Mucosa of rectum (tissue), 2 donors: ENCODE results near the gene CCDC80.

Experiments
- H3K27ac ChIP-seq, 2 donors: one replicate each; pipeline ENCODE4 v1.7.0; 2013; ENCODE audit warnings: inconsistent platforms in 2 of 2, low read depth in 2 of 2, low read length in 2 of 2
- H3K27me3 ChIP-seq, 2 donors: one replicate each; pipeline ENCODE4 v1.7.0; 2013; ENCODE audit warnings: low read length in 2 of 2; ENCODE audit not compliant: control insufficient read depth in 2 of 2, insufficient read depth in 2 of 2
- H3K36me3 ChIP-seq, 2 donors: one replicate each; pipeline ENCODE4 v1.7.0; 2013; ENCODE audit warnings: low read length in 2 of 2; ENCODE audit not compliant: control insufficient read depth in 2 of 2, insufficient read depth in 2 of 2
- H3K4me1 ChIP-seq, 2 donors: one replicate each; pipeline ENCODE4 v1.7.0; 2013; ENCODE audit warnings: low read length in 2 of 2, mild to moderate bottlenecking in 1 of 2; ENCODE audit not compliant: control insufficient read depth in 2 of 2, insufficient read depth in 2 of 2
- H3K4me3 ChIP-seq, 2 donors: one replicate each; pipeline ENCODE4 v1.7.0; 2013; ENCODE audit warnings: low read length in 2 of 2
- H3K9ac ChIP-seq, 2 donors: one replicate each; pipeline ENCODE4 v1.7.0; 2013; ENCODE audit warnings: low read length in 2 of 2, low read depth in 1 of 2, mild to moderate bottlenecking in 1 of 2
- H3K9me3 ChIP-seq, 2 donors: one replicate each; pipeline ENCODE4 v1.7.0; 2013; ENCODE audit warnings: low read length in 2 of 2; ENCODE audit not compliant: control insufficient read depth in 2 of 2
- donor health status: healthy.
- donor health status: Normal muscosa, but diverticular disease.

CCDC80 gene

DNA sequence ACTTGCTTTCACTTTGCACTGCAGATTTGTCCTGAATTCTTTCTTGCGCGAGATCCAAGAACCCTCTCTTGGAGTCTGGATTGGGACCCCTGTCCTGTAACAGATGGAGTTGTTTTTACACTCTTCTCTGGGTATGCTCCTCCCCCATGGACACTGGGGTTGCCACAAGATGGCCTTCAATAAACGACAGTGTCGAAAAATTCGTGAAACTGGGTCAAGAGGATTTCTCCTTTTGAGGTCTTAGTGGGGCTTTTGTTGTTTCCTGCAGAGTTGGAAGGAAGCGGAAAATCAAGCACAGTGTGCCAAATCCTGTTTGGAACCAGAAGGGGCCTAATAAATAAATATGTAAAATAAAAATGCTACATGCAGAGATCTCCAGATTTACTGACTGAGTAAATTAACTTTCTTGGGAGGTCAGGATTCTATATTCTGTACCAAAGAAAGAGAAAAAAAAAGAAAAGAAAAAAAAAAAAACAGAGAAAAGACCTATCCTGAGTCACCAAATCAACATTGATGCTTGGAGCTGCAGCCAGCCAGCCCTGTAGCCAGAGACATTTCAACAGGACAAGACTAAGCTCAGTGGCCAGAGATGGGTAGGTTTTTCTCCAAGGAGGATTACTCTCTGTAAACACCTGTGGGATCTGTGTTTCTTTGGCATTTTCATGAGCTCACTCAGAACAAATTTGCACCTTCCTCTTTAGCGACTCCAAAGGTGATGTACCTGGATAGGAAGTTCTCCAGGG lies 24.8 kb downstream of the CCDC80 start:
- Histone ChIP-seq H3K36me3 (no peaks in the 10 kb centered on the region), H3K9me3 (no peaks in the 10 kb centered on the region), H3K4me3 (no peak overlapping the region), H3K27me3 (no peaks in the 10 kb centered on the region), H3K9ac (no peak overlapping the region), H3K4me1 (no peaks in the 10 kb centered on the region), H3K27ac (no peak overlapping the region)

DNA sequence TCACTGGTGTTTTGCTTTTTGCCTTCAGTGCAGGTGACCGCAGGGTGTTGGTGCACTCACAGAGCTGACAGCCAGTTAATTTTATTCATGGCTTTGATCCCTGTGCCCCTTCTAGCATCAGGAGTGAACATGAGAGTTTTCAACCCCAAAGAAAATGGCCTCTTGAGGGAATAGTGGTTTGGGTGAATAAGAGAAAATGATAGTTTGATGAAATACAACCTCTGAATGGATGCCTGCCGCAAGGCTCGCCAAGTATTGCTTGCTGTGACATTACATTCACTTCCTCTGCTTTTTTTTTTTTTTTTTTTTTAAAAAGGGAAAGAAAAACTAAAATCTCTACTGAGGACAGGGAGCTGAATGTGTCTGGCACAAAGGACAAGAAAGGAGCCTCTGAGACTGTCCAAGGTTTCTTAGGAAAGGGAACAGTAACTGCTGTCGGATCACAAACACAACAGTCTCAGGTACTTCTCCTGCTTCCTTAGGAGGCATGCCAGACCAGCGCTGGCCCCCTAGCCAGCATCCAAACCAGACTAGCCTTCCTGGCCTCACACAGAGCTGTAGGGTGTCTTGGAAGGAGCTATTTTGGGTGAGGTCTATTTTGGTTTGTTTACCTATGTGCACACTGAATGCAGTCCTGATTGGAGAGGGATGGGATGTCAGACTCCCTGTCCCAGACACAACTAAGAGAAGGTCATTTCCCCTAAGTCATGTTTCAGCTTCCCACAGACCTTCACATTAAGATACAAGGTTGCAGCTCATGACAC lies 29.0 kb downstream of the CCDC80 start:
- Histone ChIP-seq H3K9ac (no peak overlapping the region), H3K4me3 (no peak overlapping the region), H3K27me3 (no peaks in the 10 kb centered on the region), H3K9me3 (no peaks in the 10 kb centered on the region), H3K4me1 (no peaks in the 10 kb centered on the region), H3K27ac (no peak overlapping the region), H3K36me3 (no peaks in the 10 kb centered on the region)

DNA sequence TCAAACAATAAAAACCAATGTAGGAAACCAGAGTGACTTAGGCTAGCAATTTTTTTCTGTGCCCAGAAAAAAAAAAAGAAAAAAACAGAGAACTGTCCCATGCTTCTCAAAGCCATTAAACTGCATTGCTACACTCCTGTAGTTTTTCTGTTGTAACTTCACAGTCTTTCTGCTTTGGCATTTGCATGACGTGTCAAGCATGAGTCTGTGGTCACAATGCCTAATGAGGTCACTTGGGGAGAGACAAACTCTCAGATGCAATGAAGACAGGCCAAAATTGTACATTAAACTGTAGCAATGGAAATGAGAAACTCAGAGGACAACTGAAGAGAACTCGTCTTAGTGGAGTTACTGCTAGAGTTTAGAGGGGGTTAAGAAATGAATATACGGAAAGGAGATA lies 30.8 kb downstream of the CCDC80 start:
- H3K27me3 ChIP-seq, result no peaks in the 10 kb centered on the region

DNA sequence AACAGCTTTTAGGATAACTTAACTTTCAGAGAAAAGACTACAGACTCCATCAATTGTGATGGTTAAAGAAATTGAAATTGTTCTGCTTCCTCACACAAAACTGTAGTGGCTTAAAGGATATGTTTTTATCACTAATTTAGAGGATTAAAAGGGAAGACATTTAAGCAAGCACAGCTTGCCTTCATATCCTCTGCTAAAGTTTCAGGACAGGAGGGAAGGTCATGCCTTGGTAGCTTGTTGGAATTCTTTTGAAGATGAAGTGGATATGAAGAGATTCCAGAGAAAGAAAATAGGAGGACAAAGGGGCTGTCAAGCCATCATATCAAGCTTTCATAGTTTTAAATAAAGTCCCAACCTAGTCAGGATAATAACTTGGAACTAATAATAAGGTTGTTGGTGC lies 33.1 kb downstream of the CCDC80 start:
- Histone ChIP-seq H3K9me3 (no peaks in the 10 kb centered on the region), H3K4me3 (no peak overlapping the region), H3K36me3 (no peaks in the 10 kb centered on the region), H3K9ac (no peak overlapping the region), H3K4me1 (no peaks in the 10 kb centered on the region), H3K27me3 (no peaks in the 10 kb centered on the region), H3K27ac (no peak overlapping the region)

More for the DNA sequence above, 30.8 kb downstream of the CCDC80 start:
- Histone ChIP-seq H3K36me3 (no peaks in the 10 kb centered on the region), H3K9me3 (no peaks in the 10 kb centered on the region), H3K27ac (no peak overlapping the region), H3K4me1 (no peaks in the 10 kb centered on the region), H3K4me3 (no peak overlapping the region), H3K9ac (no peak overlapping the region)

DNA sequence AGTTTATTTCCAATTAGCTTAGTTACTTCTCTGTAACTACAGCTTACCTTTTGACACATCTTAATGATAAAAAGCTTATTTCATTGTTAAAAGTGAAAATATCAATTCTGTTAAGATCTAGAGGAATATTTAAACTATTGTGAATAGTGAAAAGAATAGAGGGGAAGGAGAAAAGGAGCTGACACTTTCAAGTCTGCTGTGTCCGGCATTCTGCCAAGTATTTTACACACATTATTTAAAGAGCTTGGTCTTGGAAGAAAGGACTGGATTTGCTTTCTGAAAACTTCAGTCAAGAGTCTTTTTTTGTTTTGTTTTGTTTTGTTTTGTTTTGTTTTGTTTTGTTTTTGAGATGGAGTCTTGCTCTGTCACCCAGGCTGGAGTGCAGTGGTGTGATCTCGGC lies 34.8 kb downstream of the CCDC80 start:
- H3K4me3 ChIP-seq, result no peak overlapping the region
- H3K36me3 ChIP-seq, result no peaks in the 10 kb centered on the region
- H3K27me3 ChIP-seq, result no peaks in the 10 kb centered on the region
- no peak overlapping the region for H3K27ac ChIP-seq
- H3K9me3 ChIP-seq, result no peaks in the 10 kb centered on the region
- H3K4me1 ChIP-seq, result no peaks in the 10 kb centered on the region
- H3K9ac ChIP-seq, result no peak overlapping the region

DNA sequence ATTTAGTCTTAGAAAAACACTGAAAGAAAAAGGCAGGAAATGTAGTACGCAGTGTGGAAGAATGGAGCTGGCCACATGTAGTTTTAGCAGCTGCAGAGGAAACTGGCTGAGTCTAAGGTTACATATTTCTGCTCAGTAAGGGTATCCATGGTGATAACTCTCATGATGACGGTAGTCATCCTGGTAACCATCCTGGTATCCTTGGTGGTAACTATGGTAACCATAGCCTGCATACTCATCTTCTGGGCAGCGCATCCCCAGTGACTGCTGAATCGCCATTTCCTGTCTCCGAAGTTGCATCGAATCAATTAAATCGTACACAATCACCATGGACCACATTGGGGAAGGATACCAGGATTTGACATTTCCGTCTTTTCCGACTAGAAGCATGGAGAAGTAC lies 35.7 kb downstream of the CCDC80 start:
- Histone ChIP-seq H3K4me3 (no peak overlapping the region), H3K36me3 (no peaks in the 10 kb centered on the region), H3K9ac (no peak overlapping the region), H3K4me1 (no peaks in the 10 kb centered on the region), H3K27me3 (no peaks in the 10 kb centered on the region), H3K27ac (no peak overlapping the region), H3K9me3 (no peaks in the 10 kb centered on the region)

DNA sequence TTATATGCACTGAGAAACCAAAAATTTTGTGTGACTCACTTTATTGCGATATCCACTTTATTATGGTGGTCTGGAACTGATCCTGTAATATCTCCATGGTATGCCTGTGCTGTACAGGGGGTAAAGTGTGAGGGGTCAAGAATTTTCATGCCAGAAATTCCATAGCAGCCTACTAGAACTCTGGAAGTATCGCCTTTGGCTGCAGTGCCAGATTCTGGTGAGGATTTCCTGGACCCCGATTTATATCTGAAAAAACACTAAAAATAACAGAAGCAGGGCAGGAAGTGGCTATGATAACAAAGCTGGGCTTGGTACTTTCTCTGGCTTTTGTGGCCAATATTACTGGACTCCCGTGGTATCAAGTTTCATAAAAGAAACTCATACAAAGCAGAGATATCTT lies 36.4 kb downstream of the CCDC80 start:
- Histone ChIP-seq H3K27ac (no peak overlapping the region), H3K9me3 (no peaks in the 10 kb centered on the region), H3K27me3 (no peaks in the 10 kb centered on the region), H3K9ac (no peak overlapping the region), H3K36me3 (no peaks in the 10 kb centered on the region), H3K4me3 (no peak overlapping the region), H3K4me1 (no peaks in the 10 kb centered on the region)

DNA sequence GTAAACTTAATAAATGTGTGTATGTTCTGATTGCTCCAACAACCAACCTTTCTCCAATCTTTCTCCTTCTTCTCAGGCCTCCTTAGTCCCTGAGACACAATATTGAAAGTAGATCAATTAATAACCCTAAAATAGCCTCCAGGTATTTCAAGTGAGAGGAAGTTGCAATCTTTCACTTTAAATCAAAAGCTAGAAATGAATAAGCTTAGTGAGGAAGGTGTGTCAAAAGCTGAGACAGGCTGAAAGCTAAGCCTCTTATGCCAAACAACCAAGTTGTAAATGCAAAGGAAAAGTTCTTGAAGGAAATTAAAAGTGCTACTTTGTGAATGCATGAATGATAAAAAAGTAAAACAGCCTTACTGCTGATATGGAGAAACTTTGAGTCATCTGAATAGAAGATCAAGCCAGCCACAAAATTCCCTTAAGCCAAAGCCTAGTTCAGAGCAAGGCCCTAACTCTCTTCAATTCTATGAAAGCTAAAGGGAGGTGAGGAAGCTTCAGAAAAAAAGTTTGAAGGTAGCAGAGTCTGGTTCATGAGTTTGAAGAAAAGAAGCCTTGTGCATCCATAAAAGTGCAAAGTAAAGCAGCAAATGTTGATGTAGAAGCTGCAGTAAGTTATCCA lies 38.6 kb downstream of the CCDC80 start:
- H3K27ac ChIP-seq, result no peak overlapping the region
- peaks cover 0 to 3% of the 10 kb centered on the region in 2 donors for H3K36me3 ChIP-seq
- no peaks in the 10 kb centered on the region for H3K27me3 ChIP-seq
- no peaks in the 10 kb centered on the region for H3K9me3 ChIP-seq
- no peaks in the 10 kb centered on the region for H3K4me1 ChIP-seq
- H3K9ac ChIP-seq, result no peak overlapping the region
- no peak overlapping the region for H3K4me3 ChIP-seq

DNA sequence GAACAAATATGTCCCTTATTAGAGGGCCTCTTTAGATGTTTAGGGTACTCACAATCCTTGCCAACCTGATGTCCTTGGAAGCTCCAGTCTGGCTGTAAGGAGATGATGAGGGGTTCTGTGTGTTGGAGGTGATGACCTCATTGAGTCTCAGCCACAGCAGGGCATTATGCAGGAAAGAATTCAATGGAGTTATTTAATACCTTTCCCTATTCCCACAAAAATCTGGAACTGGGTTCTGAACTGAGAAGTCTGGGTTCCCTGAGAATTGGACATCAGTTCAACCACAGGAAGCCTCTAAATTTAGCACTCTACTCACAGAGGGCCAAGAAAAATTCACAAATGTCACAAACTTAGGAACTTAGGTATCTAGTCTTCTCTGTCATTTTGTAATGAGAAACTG lies 42.2 kb downstream of the CCDC80 start:
- no peak overlapping the region for H3K27ac ChIP-seq

DNA sequence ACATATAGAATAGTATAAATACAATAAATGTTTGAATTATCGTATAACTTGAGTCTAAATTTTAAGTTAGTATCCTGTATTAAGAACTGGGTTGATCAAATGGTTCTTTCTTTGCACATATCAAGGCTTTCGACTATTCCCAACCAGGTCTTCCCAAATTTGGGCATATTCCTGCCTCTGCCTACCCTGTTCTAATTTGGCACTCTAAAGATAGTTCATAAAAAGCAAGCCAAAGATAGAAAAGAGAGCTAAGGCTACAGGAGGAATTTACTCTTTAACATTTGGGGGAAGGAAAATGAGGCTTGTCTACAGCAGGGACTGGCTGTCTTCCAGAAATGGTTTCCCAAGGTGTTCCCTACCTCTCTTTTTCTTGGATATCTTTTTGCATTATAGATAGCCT lies 43.0 kb downstream of the CCDC80 start:
- H3K27ac ChIP-seq, result no peak overlapping the region
- no peak overlapping the region for H3K4me3 ChIP-seq
- no peaks in the 10 kb centered on the region for H3K27me3 ChIP-seq
- H3K9me3 ChIP-seq, result no peaks in the 10 kb centered on the region
- H3K36me3 ChIP-seq, result peaks cover 3 to 4% of the 10 kb centered on the region in 2 donors
- H3K9ac ChIP-seq, result no peak overlapping the region
- H3K4me1 ChIP-seq, result no peaks in the 10 kb centered on the region

More for the DNA sequence above, 42.2 kb downstream of the CCDC80 start:
- no peak overlapping the region for H3K4me3 ChIP-seq
- no peaks in the 10 kb centered on the region for H3K9me3 ChIP-seq
- H3K4me1 ChIP-seq, result no peaks in the 10 kb centered on the region
- no peak overlapping the region for H3K9ac ChIP-seq
- no peaks in the 10 kb centered on the region for H3K27me3 ChIP-seq
- peaks cover 3 to 4% of the 10 kb centered on the region in 2 donors for H3K36me3 ChIP-seq
